ENCODE data around the gene MYMK.
"Not testable (repeated sequence)": the region's sequence is repeated elsewhere in the genome, so short reads cannot be mapped to it uniquely, and the experiment has no call there.

MYMK gene, protein sequence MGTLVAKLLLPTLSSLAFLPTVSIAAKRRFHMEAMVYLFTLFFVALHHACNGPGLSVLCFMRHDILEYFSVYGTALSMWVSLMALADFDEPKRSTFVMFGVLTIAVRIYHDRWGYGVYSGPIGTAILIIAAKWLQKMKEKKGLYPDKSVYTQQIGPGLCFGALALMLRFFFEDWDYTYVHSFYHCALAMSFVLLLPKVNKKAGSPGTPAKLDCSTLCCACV

DNA sequence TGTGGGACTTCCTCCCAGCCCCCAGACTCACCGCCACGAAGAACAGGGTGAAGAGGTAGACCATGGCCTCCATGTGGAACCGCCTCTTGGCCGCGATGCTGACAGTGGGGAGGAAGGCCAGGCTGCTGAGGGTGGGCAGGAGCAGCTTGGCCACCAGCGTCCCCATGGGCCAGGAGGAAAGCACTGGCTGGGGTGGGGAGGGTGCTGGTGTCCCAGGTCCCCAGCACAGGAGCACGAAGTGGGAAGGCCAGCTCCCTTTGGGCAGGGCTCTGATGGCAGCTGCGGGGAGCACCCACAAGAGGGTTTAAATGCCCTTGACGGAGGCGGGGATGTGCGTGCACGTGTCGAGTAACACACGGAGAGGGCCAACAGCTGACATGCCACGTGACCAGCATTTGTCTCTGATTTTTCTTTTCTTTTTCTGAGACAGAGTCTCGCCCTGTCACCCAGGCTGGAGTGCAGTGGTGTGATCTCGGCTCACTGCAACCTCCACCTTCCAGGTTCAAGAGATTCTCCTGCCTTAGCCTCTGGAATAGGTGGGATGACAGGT lies at the start of gene MYMK:
Gene MYMK (minus strand): TSS at position 281 of the 550 bp plus-strand sequence. CDS start 115 bp downstream, at position 166.
- no peak for DNase-seq

- DNase-seq = no peak
These were observed 49.2 kb upstream of the MYMK start for GRCh38 chr9:133573791-133574515.

DNA sequence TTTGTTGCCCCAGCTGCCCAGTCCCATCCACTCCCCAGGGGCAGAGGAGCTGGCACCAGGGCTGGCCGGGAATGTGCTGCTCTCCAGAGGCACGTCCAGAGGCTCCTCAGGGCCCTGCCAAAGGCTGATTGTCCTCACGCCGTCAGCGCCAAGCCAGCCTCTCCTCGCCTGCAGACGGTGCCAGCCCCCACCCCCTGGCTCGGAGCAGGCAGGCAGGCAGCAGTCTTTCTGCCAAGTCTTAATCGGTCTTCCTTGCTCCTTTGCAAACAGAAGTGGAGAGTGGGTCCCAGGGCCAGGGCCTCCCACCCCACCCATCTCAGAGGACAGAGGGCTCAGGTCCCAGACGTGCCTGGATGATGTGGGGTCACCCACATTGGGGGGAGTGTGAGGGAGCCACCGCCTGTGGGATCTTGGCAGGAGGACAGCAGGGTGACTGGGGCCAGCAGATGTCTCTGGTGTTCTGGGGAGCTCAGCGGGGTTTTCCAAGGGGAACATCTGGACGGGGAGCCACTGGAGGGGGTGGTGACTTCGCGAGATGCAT lies 48.1 kb upstream of the MYMK start:
- no peak for DNase-seq

DNA sequence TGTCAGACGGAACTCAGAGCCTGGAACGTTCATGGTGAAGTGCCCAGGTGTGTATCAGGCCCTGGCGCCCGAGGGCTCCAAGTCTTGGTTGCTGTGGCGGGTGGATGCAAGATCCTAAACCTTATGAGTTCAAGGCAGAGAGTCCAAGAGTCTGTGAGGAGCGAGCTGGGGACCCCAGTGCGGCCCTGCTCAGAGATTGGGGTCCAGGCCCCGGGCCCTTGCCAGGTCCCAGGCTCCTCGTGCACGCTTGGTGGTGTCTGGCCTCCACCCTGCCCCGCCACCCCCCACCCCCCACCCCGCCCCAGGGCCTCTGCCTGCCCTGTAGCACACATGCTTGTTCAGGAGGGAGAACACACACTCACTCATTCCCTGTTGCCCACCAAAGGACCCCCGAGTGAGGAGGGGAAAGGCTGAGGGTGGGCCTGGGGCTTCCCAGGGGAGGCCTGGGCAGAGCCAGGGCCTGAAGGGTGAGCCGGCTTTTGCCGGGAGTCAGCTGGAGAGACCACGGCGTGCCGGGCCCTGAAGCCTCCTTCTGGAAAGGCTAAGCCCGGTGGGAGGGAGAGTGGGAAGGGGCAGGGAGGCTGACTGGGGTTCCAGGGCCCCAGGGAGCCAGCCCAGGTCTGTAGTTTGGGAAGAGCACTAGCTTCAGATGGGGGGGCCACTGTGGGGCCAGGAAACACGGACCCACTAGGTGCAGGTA lies 47.3 kb upstream of the MYMK start:
- DNase-seq = no peak

DNA sequence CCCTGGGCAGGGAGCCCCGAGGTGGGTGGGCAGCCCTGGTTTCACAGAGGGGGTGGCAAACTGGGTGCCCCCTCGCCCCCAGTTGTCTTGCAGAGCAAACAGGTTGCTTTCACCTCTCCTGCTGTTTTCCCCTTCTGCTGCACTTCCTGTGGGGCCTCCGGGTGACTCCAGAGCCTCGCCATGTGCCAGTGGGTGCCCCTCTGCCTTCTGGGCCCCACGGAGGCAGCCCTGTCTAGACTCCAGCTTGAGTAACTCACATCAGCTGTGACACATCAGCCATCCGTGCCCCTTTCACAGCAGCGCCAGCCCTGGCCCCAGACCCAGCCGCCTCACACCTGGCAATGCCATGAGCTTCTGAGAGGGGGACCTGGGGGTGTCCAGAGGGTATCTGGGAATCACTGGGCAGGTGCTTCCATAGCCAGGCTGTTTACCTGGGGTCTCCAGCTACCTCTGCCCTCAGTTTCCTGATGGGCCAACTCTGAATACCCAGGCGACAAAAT lies 46.7 kb upstream of the MYMK start:
- no peak for DNase-seq

GRCh38 chr9:133570691-133571080 lies 45.9 kb upstream of the MYMK start:
- no peak for DNase-seq

GRCh38 chr9:133569891-133570690 lies 45.3 kb upstream of the MYMK start:
- no peak for DNase-seq

- DNase-seq = no peak
These were observed 44.5 kb upstream of the MYMK start for GRCh38 chr9:133569121-133569785.

GRCh38 chr9:133568186-133568585 lies 43.4 kb upstream of the MYMK start:
- DNase-seq = no peak

DNA sequence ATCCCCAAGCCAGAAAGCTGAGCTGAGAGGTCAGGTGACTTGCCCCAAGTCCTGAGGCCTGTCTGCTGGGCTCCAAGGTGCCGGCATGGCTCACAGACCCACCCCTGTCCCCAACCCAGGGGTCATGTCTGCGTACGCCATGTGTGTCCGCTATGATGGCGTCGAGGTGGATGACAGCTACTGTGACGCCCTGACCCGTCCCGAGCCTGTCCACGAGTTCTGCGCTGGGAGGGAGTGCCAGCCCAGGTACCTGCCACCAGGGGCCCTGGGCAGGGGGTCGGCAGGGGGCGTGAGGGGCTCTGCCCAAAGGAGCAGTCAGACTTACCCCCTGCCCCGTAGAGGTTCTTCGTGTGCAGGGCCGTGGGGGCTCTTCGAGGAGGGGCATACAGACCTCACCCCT lies 42.1 kb upstream of the MYMK start:
- DNase-seq = no peak

- no peak for DNase-seq
These were observed 41.6 kb upstream of the MYMK start for GRCh38 chr9:133566382-133566781.

GRCh38 chr9:133564451-133565116 lies 39.8 kb upstream of the MYMK start:
- DNase-seq = no peak

DNA sequence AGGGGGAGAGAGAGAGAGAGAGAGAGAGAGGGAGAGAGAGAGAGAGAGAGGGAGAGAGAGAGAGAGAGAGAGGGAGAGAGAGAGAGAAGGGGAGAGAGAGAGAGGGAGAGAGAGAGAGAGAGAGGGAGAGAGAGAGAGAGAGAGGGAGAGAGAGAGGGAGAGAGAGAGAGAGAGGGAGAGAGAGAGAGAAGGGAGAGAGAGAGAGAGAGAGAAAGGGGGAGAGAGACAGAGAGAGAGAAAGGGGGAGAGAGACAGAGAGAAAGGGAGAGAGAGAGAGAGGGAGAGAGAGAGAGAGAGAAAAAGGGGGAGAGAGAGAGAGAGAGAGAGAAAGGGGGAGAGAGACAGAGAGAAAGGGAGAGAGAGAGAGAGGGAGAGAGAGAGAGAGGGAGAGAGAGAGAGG lies 39.1 kb upstream of the MYMK start:
- not testable (repeated sequence) for DNase-seq

- peak; percentile 39 for DNase-seq
These were observed 38.6 kb upstream of the MYMK start for GRCh38 chr9:133563291-133563796.

DNA sequence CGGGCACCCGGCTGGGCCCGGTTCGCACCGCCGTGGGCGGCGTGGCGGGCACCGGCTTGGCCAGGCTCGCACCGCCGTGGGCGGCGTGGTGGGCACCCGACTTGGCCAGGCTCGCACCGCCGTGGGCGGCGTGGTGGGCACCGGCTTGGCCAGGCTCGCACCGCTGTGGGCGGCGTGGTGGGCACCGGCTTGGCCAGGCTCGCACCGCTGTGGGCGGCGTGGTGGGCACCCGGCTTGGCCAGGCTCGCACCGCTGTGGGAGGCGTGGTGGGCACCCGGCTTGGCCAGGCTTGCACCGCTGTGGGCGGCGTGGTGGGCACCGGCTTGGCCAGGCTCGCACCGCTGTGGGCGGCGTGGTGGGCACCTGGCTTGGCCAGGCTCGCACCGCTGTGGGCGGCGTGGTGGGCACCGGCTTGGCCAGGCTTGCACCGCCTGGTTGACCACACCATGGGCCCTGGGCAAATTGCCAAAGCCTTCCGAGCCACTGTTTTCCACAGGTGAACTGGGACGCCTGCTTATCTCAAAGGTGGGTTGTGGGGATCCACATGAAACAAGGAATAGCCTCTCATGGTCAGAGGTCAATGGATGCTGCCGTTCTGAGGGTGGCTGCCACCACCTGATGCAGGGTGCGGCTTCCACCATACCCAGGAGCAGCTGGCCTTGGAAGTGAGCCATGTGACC lies 38.0 kb upstream of the MYMK start:
- no peak for DNase-seq

- DNase-seq = no peak
These were observed 37.3 kb upstream of the MYMK start for GRCh38 chr9:133561976-133562554.

GRCh38 chr9:133560944-133561343 lies 36.2 kb upstream of the MYMK start:
- DNase-seq = no peak

- no peak for DNase-seq
These were observed 35.6 kb upstream of the MYMK start for GRCh38 chr9:133560311-133560710.

- DNase-seq = peak; percentile 66
These were observed 33.7 kb upstream of the MYMK start for GRCh38 chr9:133558191-133559126.
